Activated naive CD4-positive, alpha-beta T cell treated with anti-CD3 and anti-CD28 coated beads, Interleukin-2, amount 10 ng/mL, durations not matched to agents 7 days and 5 days (primary cell): ENCODE measurements around the gene ECD.
"Not testable (repeated sequence)": the region's sequence is repeated elsewhere in the genome, so short reads cannot be mapped to it uniquely, and the experiment has no call there.

Experiments
- CTCF ChIA-PET: fragments of 350-600 bp; sonication (Branson Sonifier 250); formaldehyde crosslinking; loops from one replicate; lab custom pipeline; 2021; ENCODE audit warnings: antibody characterized with exemption; lab: Charles Lee
- DNase-seq: peaks from one replicate; pipeline ENCODE4 v3.0.0-alpha.2; 2020
- H3K27ac Mint-ChIP-seq: one replicate; pipeline ENCODE4 v1.8.0; 2021; ENCODE audit warnings: mild to moderate bottlenecking, moderate library complexity, mixed read lengths
- H3K27me3 Mint-ChIP-seq: one replicate; pipeline ENCODE4 v1.8.0; 2021; ENCODE audit warnings: mild to moderate bottlenecking, mixed read lengths
- H3K36me3 Mint-ChIP-seq: one replicate; pipeline ENCODE4 v1.8.0; 2021; ENCODE audit warnings: mixed read lengths
- H3K4me1 Mint-ChIP-seq: one replicate; pipeline ENCODE4 v1.8.0; 2021; ENCODE audit warnings: mixed read lengths
- H3K4me3 Mint-ChIP-seq: one replicate; pipeline ENCODE4 v1.8.0; 2021; ENCODE audit warnings: mild to moderate bottlenecking, moderate library complexity, mixed read lengths
- H3K9me3 Mint-ChIP-seq: one replicate; pipeline ENCODE4 v1.8.0; 2021; ENCODE audit warnings: mixed read lengths

The ECD gene

DNA sequence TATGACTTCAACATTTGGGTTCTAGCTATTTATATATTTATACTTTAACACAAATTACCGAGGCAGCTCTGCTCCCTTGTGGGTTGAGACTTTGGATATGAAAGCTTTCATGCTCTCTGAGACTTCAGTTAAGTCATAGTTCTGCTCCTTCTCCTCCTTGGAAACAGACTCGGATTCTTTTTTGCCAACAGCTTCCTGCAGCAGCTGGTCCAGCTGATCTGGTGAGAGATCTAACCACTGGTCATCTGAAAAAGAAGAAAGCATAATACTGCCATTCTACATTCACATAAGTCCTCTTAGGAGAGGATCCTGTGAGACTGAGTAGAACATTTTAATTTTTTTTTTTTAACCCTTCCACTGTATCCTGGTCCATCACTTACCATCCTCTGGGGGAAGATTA lies 28.6 kb downstream of the ECD start:
- no peaks in the 10 kb centered on the region for H3K4me1 Mint-ChIP-seq
- CTCF ChIA-PET: interaction anchor here (1.0 kb wide), 1 partner anchor 20 kb away, joined by 4 read pairs; no protein-coding TSS in a partner anchor
- H3K27ac Mint-ChIP-seq: no peak overlapping the region
- H3K27me3 Mint-ChIP-seq: no peaks in the 10 kb centered on the region
- H3K36me3 Mint-ChIP-seq: peaks cover 40% of the 10 kb centered on the region
- DNase-seq: no peak
- H3K9me3 Mint-ChIP-seq: no peaks in the 10 kb centered on the region
- H3K4me3 Mint-ChIP-seq: no peak overlapping the region

- DNase-seq: no peak
- Mint-ChIP-seq H3K27me3 (no peaks in the 10 kb centered on the region), H3K4me1 (no peaks in the 10 kb centered on the region), H3K9me3 (no peaks in the 10 kb centered on the region), H3K4me3 (no peak overlapping the region), H3K36me3 (peaks cover 44% of the 10 kb centered on the region), H3K27ac (no peak overlapping the region)
- CTCF ChIA-PET: interaction anchor here (0.8 kb wide), 1 partner anchor 40 kb away, joined by 3 read pairs; the partner anchor contains the start of gene P4HA1
These were observed 31.2 kb downstream of the ECD start for GRCh38 chr10:73136627-73137026.

DNA sequence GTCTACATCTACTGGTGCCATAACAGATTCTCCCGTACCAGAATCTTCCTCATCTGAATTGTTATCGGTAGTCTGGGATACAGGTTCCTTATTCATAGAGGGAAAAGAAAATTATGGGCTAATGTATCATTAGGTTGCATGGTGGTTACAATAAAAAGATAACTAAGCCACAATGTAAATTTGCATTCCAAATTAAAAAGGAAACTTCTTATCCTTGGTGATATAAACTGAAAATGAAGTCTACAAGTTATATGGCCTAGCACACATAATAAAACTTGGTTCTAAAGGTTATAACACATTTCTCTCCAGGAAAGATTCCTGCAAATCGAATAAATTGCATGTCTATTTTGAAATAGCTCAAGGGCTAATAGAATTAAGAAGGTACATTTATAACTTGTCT lies 33.1 kb downstream of the ECD start:
- DNase-seq: no peak
- CTCF ChIA-PET: interaction anchor here (1.1 kb wide), 1 partner anchor 39 kb away, joined by 3 read pairs; no protein-coding TSS in a partner anchor
- H3K27ac Mint-ChIP-seq: no peak overlapping the region
- no peak overlapping the region for H3K4me3 Mint-ChIP-seq
- no peaks in the 10 kb centered on the region for H3K9me3 Mint-ChIP-seq
- H3K27me3 Mint-ChIP-seq: no peaks in the 10 kb centered on the region
- peaks cover 45% of the 10 kb centered on the region for H3K36me3 Mint-ChIP-seq
- no peaks in the 10 kb centered on the region for H3K4me1 Mint-ChIP-seq

- no peaks in the 10 kb centered on the region for H3K4me1 Mint-ChIP-seq
- H3K4me3 Mint-ChIP-seq: no peak overlapping the region
- peaks cover 40% of the 10 kb centered on the region for H3K36me3 Mint-ChIP-seq
- no peaks in the 10 kb centered on the region for H3K9me3 Mint-ChIP-seq
- CTCF ChIA-PET: interaction anchor here (1.0 kb wide), 1 partner anchor 35 kb away, joined by 3 read pairs; the partner anchor contains the start of gene P4HA1
- H3K27me3 Mint-ChIP-seq: no peaks in the 10 kb centered on the region
- no peak for DNase-seq
- H3K27ac Mint-ChIP-seq: no peak overlapping the region
These were observed 35.7 kb downstream of the ECD start for GRCh38 chr10:73131913-73132686.

DNA sequence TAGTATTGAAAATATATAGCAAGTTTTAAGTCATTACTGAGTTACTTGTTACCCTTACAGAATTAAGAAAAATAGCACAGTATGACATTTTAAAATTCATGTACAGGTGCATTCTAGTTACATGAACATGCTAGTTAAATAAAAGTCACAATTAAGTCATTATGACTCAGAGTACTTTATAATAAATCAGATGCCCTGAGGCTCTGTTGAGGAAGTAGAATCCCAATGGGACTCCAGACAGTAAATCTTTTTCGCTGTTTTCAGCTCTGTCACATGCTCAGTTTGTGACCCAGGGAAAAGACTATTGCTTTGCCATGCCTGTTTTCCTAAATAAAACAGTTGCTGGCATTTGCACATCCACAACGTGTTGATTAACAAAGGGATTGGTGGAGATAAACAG lies 36.5 kb downstream of the ECD start:
- H3K36me3 Mint-ChIP-seq: peaks cover 40% of the 10 kb centered on the region
- H3K9me3 Mint-ChIP-seq: no peaks in the 10 kb centered on the region
- H3K27me3 Mint-ChIP-seq: no peaks in the 10 kb centered on the region
- DNase-seq: no peak
- CTCF ChIA-PET: interaction anchor here (0.7 kb wide), 1 partner anchor 70 kb away, joined by 3 read pairs; no protein-coding TSS in a partner anchor
- no peak overlapping the region for H3K4me3 Mint-ChIP-seq
- no peaks in the 10 kb centered on the region for H3K4me1 Mint-ChIP-seq
- H3K27ac Mint-ChIP-seq: no peak overlapping the region

DNA sequence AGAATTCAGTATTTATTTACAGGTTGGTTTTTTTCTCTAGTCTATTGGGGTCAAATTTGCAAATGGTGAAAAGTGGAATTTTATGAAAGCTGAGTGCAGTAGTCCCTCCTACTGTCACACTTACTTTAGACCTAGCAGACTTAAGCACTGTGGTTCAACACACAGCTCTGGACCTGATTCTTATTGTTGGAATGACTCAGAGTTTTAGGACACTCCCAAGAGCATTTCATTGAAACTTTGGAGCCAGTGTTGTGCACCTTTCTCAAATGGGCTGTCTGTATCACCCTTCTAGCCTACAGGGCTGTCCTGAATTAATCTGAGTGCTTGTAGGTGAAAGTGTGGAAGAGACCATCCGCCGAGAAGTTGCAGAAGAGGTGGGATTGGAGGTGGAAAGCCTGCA lies 41.5 kb downstream of the ECD start:
- CTCF ChIA-PET: no interaction called here
- H3K4me3 Mint-ChIP-seq: no peak overlapping the region
- H3K27ac Mint-ChIP-seq: no peak overlapping the region
- no peak for DNase-seq
- no peaks in the 10 kb centered on the region for H3K4me1 Mint-ChIP-seq
- peaks cover 27% of the 10 kb centered on the region for H3K36me3 Mint-ChIP-seq
- H3K9me3 Mint-ChIP-seq: no peaks in the 10 kb centered on the region
- H3K27me3 Mint-ChIP-seq: no peaks in the 10 kb centered on the region

DNA sequence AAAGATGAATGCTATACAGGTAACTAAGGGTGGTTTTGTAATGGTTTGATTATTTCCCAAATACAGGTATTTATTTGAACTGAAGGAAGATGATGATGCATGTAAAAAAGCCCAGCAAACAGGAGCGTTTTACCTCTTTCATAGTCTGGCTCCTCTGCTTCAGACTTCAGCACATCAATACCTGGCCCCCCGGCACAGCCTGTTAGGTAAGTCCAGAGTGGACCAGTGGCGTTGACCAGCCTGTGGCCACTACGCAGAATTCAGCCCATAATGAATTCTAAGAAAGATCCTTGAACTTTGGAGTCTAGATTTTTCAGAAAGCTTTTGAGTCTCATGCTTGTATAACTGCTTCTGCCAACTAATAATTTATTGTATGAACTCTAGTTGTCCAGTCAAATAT lies 47.9 kb downstream of the ECD start:
- H3K4me1 Mint-ChIP-seq: no peaks in the 10 kb centered on the region
- no peak overlapping the region for H3K4me3 Mint-ChIP-seq
- H3K9me3 Mint-ChIP-seq: no peaks in the 10 kb centered on the region
- CTCF ChIA-PET: no interaction called here
- no peak overlapping the region for H3K27ac Mint-ChIP-seq
- H3K36me3 Mint-ChIP-seq: peaks cover 13% of the 10 kb centered on the region
- no peak for DNase-seq
- no peaks in the 10 kb centered on the region for H3K27me3 Mint-ChIP-seq

DNA sequence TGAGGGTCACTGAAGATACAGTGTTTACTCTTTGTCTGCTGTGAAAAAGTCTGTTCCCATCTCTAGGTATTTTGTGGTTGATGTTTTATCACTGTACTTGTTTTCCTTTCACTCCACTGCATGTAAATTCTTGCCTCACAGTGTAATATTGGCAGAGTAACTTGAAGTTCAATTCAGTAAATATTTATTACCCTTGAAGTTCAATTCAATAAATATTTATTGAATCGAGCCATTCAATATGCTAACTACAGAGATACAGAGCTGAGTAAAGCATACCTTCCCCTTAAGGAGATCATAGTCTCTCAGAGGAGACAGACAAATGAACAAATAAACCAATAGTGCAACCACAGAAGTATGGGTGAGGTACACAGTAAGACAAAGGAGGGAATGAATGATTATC lies 48.4 kb downstream of the ECD start:
- H3K9me3 Mint-ChIP-seq: no peaks in the 10 kb centered on the region
- DNase-seq: no peak
- H3K4me3 Mint-ChIP-seq: no peak overlapping the region
- CTCF ChIA-PET: interaction anchor here (0.7 kb wide), 1 partner anchor 26 kb away, joined by 3 read pairs; no protein-coding TSS in a partner anchor
- no peak overlapping the region for H3K27ac Mint-ChIP-seq
- H3K27me3 Mint-ChIP-seq: no peaks in the 10 kb centered on the region
- no peaks in the 10 kb centered on the region for H3K4me1 Mint-ChIP-seq
- peaks cover 11% of the 10 kb centered on the region for H3K36me3 Mint-ChIP-seq

- H3K9me3 Mint-ChIP-seq: no peaks in the 10 kb centered on the region
- no peaks in the 10 kb centered on the region for H3K27me3 Mint-ChIP-seq
- H3K4me3 Mint-ChIP-seq: no peak overlapping the region
- no peaks in the 10 kb centered on the region for H3K4me1 Mint-ChIP-seq
- CTCF ChIA-PET: no interaction called here
- DNase-seq: no peak
- H3K36me3 Mint-ChIP-seq: peaks cover 7% of the 10 kb centered on the region
- peak overlapping the region; percentile 24 for H3K27ac Mint-ChIP-seq
These were observed 49.6 kb downstream of the ECD start for GRCh38 chr10:73117976-73118743.

DNA sequence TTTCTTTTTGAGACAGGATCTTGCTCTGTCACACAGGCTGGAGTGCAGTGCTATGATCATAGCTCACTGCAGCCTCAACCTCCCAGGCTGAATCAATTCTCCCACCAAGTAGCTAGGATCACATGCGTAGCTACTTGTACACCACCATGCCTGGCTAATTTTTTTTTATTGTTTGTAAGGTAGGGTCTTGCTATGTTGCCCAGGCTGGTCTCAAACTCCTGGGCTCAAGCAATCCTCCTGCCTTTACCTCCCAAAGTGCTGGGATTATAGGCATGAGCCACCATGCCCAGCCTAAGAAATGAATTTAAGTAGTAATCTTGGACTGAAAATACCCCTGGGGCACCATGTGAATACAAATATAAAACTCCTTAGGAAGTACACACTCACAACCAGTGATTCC lies 51.8 kb downstream of the ECD start:
- Mint-ChIP-seq H3K27ac (no peak overlapping the region), H3K4me3 (no peak overlapping the region), H3K4me1 (peaks cover 6% of the 10 kb centered on the region), H3K27me3 (no peaks in the 10 kb centered on the region), H3K36me3 (peaks cover 7% of the 10 kb centered on the region), H3K9me3 (no peaks in the 10 kb centered on the region)
- no peak for DNase-seq
- CTCF ChIA-PET: no interaction called here

GRCh38 chr10:73113551-73113950 lies 54.3 kb downstream of the ECD start:
- no peak overlapping the region for H3K27ac Mint-ChIP-seq
- H3K4me1 Mint-ChIP-seq: peaks cover 18% of the 10 kb centered on the region
- peaks cover 8% of the 10 kb centered on the region for H3K9me3 Mint-ChIP-seq
- DNase-seq: no peak
- H3K27me3 Mint-ChIP-seq: no peaks in the 10 kb centered on the region
- H3K4me3 Mint-ChIP-seq: no peak overlapping the region
- CTCF ChIA-PET: interaction anchor here (0.7 kb wide), 1 partner anchor 17 kb away, joined by 3 read pairs; the partner anchor contains the start of gene P4HA1
- peaks cover 21% of the 10 kb centered on the region for H3K36me3 Mint-ChIP-seq

GRCh38 chr10:73112032-73112431 lies 55.8 kb downstream of the ECD start:
- H3K36me3 Mint-ChIP-seq: peaks cover 24% of the 10 kb centered on the region
- H3K27ac Mint-ChIP-seq, H3K27me3 Mint-ChIP-seq, H3K4me3 Mint-ChIP-seq, DNase-seq, H3K9me3 Mint-ChIP-seq: not testable (repeated sequence)
- CTCF ChIA-PET: interaction anchor here (0.6 to 2.5 kb wide), 2 partner anchors 47 to 153 kb away, joined by 3 to 8 read pairs; no protein-coding TSS in a partner anchor
- peaks cover 18% of the 10 kb centered on the region for H3K4me1 Mint-ChIP-seq

- Mint-ChIP-seq H3K36me3 (peaks cover 29% of the 10 kb centered on the region), H3K4me1 (peaks cover 18% of the 10 kb centered on the region), H3K4me3 (peak within 1 kb of the TSS; percentile 79), H3K27ac (peak within 1 kb of the TSS; percentile 90), H3K27me3 (no peaks in the 10 kb centered on the region), H3K9me3 (peaks cover 8% of the 10 kb centered on the region)
- CTCF ChIA-PET: interaction anchor here (1.4 to 2.5 kb wide), 4 partner anchors 11 to 48 kb away, joined by 3 to 8 read pairs (median 6); partner anchors contain the start of gene P4HA1
- peak; percentile 72 for DNase-seq
These were observed 57.4 kb downstream of the ECD start, which contains the start of gene NUDT13 for GRCh38 chr10:73110345-73110849. Gene NUDT13 (plus strand): TSS chr10:73110455. CDS start chr10:73114366, 3,911 bp downstream.

DNA sequence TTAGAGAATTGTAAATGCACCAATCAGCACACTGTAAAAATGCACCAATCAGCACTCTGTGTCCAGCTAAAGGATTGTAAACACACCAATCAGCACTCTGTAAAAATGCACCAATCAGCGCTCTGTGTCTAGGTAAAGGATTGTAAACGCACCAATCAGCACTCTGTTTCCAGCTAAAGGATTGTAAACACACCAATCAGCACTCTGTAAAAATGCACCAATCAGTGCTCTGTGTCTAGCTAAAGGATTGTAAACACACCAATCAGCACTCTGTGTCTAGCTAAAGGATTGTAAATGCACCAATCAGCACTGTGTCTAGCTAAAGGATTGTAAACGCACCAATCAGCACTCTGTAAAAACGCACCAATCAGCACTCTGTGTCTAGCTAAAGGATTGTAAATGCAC lies 58.6 kb downstream of the ECD start:
- CTCF ChIA-PET: interaction anchor here (0.6 to 1.5 kb wide), 3 partner anchors 10 to 60 kb away, joined by 3 read pairs; no protein-coding TSS in a partner anchor
- H3K36me3 Mint-ChIP-seq: peaks cover 29% of the 10 kb centered on the region

More for the DNA sequence above, 58.6 kb downstream of the ECD start:
- H3K4me1 Mint-ChIP-seq: peaks cover 18% of the 10 kb centered on the region
- H3K27me3 Mint-ChIP-seq, H3K27ac Mint-ChIP-seq, H3K9me3 Mint-ChIP-seq, H3K4me3 Mint-ChIP-seq, DNase-seq: not testable (repeated sequence)
